Mucosa of rectum (tissue), 2 donors: ENCODE measurements around the gene PLD3.

ENCODE experiments used
- H3K27ac ChIP-seq, 2 donors: one replicate each; pipeline ENCODE4 v1.7.0; 2013; ENCODE audit warnings: inconsistent platforms in 2 of 2, low read depth in 2 of 2, low read length in 2 of 2
- H3K27me3 ChIP-seq, 2 donors: one replicate each; pipeline ENCODE4 v1.7.0; 2013; ENCODE audit warnings: low read length in 2 of 2; ENCODE audit not compliant: control insufficient read depth in 2 of 2, insufficient read depth in 2 of 2
- H3K36me3 ChIP-seq, 2 donors: one replicate each; pipeline ENCODE4 v1.7.0; 2013; ENCODE audit warnings: low read length in 2 of 2; ENCODE audit not compliant: control insufficient read depth in 2 of 2, insufficient read depth in 2 of 2
- H3K4me1 ChIP-seq, 2 donors: one replicate each; pipeline ENCODE4 v1.7.0; 2013; ENCODE audit warnings: low read length in 2 of 2, mild to moderate bottlenecking in 1 of 2; ENCODE audit not compliant: control insufficient read depth in 2 of 2, insufficient read depth in 2 of 2
- H3K4me3 ChIP-seq, 2 donors: one replicate each; pipeline ENCODE4 v1.7.0; 2013; ENCODE audit warnings: low read length in 2 of 2
- H3K9ac ChIP-seq, 2 donors: one replicate each; pipeline ENCODE4 v1.7.0; 2013; ENCODE audit warnings: low read length in 2 of 2, low read depth in 1 of 2, mild to moderate bottlenecking in 1 of 2
- H3K9me3 ChIP-seq, 2 donors: one replicate each; pipeline ENCODE4 v1.7.0; 2013; ENCODE audit warnings: low read length in 2 of 2; ENCODE audit not compliant: control insufficient read depth in 2 of 2
- donor health status: healthy.
- donor health status: Normal muscosa, but diverticular disease.

The PLD3 gene

DNA sequence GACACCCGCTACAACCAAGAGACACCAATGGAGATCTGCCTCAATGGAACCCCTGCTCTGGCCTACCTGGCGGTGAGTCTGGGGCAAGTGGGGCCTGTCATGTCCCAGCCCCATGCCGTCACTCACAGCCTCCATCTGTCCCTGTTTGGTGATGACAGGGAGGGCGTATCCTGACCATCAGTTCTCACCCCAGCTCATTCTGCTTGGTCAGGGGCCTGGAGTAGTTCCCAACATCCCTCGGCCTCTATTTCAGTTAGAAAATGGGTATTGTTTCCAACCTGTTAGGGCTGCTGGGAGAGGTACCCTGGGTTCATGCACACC is 23.3 kb downstream of the PLD3 start:
- Histone ChIP-seq H3K36me3 (peaks cover 32 to 40% of the 10 kb centered on the region in 2 donors), H3K9ac (no peak overlapping the region), H3K4me1 (no peaks in the 10 kb centered on the region), H3K27ac (no peak overlapping the region), H3K4me3 (no peak overlapping the region), H3K27me3 (no peaks in the 10 kb centered on the region), H3K9me3 (no peaks in the 10 kb centered on the region)

DNA sequence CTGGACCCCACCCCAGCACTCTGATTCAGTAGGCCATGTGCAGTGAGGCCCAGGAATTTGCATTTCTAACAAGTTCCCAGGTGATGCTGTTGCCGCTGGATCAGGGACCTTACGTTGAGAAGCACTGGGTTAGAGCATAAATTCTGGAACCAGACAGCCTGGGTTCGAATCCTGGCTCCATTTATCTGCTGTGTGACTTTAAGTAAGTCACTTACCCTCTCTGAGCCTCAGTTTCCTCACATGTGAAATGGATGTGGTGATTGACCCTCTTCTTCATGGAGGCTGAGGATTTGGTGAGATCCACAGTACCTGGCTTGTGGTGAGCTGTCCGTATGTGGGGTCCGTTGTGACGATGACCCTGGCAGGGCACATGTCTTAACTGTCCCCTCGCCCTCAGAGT is 25.6 kb downstream of the PLD3 start:
- peaks cover 32 to 36% of the 10 kb centered on the region in 2 donors for H3K36me3 ChIP-seq
- H3K27ac ChIP-seq, result no peak overlapping the region
- H3K9me3 ChIP-seq, result no peaks in the 10 kb centered on the region

DNA sequence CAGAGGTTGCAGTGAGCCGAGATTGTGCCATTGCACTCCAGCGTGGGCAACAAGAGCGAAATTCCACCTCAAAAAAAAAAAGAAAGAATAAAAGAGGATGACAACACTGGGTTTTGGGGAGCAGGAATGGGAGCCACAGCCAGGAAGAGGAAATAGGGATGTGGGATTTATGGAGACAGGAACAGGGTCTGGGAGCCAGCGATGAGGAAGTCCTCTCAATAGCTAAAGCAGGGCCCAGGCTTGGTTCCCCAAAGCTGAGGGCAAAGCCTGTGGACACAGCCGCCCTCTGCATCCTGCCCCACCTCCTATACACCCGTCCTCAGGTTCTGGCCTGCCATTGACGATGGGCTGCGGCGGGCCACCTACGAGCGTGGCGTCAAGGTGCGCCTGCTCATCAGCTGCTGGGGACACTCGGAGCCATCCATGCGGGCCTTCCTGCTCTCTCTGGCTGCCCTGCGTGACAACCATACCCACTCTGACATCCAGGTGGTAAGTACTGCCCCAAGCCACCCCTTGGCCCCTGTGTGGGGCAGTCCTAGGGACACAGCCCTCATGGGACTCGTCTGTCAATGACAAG is 27.9 kb downstream of the PLD3 start:
- Histone ChIP-seq H3K4me3 (no peak overlapping the region), H3K9me3 (no peaks in the 10 kb centered on the region), H3K27me3 (no peaks in the 10 kb centered on the region), H3K4me1 (no peaks in the 10 kb centered on the region), H3K27ac (no peak overlapping the region), H3K36me3 (peaks cover 23 to 24% of the 10 kb centered on the region in 2 donors), H3K9ac (no peak overlapping the region)

More for the DNA sequence above, 25.6 kb downstream of the PLD3 start:
- Histone ChIP-seq H3K27me3 (no peaks in the 10 kb centered on the region), H3K4me1 (no peaks in the 10 kb centered on the region), H3K4me3 (no peak overlapping the region), H3K9ac (no peak overlapping the region)

DNA sequence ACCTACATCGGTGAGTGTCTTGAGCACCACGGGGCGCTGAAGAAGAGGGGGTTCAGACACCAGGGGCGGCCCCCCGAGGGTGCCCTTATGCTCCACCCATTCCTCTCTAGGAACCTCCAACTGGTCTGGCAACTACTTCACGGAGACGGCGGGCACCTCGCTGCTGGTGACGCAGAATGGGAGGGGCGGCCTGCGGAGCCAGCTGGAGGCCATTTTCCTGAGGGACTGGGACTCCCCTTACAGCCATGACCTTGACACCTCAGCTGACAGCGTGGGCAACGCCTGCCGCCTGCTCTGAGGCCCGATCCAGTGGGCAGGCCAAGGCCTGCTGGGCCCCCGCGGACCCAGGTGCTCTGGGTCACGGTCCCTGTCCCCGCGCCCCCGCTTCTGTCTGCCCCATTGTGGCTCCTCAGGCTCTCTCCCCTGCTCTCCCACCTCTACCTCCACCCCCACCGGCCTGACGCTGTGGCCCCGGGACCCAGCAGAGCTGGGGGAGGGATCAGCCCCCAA is 29.4 kb downstream of the PLD3 start:
- Histone ChIP-seq H3K4me3 (no peak overlapping the region), H3K27me3 (no peaks in the 10 kb centered on the region), H3K9me3 (no peaks in the 10 kb centered on the region), H3K9ac (no peak overlapping the region), H3K27ac (no peak overlapping the region), H3K36me3 (peaks cover 15 to 17% of the 10 kb centered on the region in 2 donors), H3K4me1 (no peaks in the 10 kb centered on the region)

DNA sequence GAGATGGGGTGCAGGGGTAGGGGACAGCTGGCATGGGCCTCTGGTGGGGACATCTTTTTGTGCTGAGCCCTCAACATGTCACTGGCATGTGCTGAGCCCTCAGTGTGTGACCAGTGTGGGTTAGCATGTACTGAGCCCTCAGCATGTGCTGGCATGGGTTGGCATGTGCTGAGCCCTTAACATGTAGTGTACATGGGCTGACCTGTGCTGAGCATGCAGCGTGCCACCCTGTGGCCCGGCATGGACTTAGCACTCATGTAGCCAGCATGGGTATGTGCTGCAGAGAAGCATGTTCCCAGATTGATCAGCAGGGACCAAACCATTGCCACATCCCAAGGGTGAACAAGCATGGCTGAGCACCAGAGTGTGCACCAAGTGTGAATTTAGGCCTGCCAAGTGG is 30.0 kb downstream of the PLD3 start:
- Histone ChIP-seq H3K36me3 (peaks cover 14 to 17% of the 10 kb centered on the region in 2 donors), H3K9me3 (no peaks in the 10 kb centered on the region), H3K27ac (no peak overlapping the region), H3K27me3 (no peaks in the 10 kb centered on the region), H3K9ac (no peak overlapping the region), H3K4me1 (no peaks in the 10 kb centered on the region), H3K4me3 (no peak overlapping the region)

DNA sequence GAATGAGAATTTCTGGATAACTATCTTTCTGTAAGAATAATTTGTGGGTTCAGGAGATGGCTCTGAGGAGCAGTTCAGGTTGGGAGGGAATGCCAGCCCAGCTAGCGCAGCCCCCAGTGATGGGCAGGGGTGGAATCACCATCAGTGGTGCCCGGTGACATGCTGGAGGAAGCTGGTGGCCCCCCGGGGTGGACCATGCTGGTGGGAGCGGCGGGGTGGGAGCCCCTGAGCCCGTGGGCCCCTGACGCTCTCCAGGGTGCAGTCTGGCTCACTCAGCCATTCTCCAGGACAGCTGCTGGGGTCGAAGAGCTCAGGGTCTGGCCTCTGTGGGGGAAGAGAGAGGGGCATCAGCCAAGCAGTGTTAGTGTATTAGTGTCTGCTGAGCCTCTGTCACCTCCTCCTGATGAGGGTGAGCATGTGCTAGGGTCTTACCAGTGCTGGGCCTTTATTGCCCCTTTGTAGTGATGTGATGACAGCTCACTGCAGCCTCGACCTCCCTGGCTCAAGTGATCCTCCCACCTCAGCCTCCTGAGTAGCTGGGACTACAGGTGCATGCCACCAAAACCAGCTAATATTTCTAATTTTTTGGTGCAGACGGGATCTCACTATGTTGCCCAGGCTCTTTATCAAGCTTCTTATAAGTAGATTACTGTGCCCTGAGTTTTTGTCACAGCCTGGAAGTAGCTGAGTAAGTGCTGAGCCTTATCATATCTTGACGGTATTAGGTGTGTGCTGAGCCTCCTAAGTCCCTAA is 31.1 kb downstream of the PLD3 start:
- Histone ChIP-seq H3K9me3 (no peaks in the 10 kb centered on the region), H3K36me3 (peaks cover 5 to 10% of the 10 kb centered on the region in 2 donors), H3K4me1 (no peaks in the 10 kb centered on the region), H3K27ac (no peak overlapping the region), H3K4me3 (no peak overlapping the region), H3K27me3 (no peaks in the 10 kb centered on the region), H3K9ac (no peak overlapping the region)

DNA sequence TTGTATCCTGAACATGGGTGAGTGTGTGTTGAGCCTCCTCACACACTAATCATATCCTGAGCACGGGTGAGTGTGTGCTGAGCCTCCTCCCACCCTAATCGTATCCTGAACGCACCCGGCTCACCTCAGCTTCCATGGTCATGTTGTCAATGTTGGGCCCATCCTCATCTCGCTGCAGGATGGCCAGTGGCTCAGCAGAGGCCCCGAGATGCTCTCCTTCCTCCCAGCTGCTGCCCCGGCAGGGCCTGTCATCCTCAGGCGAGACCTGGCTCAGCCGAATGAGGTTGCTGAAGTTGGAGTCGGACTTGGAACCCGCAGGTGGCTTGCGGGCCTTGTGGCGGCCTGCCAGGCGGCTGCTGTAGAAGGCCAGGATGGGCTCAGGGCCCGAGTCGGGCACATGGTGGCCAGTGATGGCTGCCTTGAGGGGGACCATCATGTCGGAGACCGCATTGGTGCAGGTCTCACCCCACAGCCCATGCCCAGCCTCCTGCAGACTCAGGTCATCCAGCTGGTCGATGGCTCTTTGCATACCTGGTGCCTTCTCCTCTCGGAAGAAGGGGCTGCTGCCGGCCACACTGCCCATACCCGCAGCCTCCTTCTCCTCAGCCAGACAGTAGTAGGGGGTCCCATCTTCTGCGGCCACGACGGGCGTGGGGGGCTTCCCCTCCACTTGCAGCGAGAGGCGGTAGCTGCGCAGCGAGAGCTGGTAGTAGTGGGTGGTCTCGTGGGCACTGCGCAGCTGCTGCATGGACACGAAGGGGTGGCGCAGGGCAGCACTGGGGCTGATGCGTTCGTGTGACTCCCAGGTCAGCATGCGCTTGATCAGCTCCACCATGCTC is 31.9 kb downstream of the PLD3 start:
- Histone ChIP-seq H3K36me3 (peaks cover 5 to 9% of the 10 kb centered on the region in 2 donors), H3K9ac (no peak overlapping the region), H3K4me3 (no peak overlapping the region), H3K4me1 (no peaks in the 10 kb centered on the region), H3K27ac (no peak overlapping the region), H3K9me3 (no peaks in the 10 kb centered on the region), H3K27me3 (no peaks in the 10 kb centered on the region)

DNA sequence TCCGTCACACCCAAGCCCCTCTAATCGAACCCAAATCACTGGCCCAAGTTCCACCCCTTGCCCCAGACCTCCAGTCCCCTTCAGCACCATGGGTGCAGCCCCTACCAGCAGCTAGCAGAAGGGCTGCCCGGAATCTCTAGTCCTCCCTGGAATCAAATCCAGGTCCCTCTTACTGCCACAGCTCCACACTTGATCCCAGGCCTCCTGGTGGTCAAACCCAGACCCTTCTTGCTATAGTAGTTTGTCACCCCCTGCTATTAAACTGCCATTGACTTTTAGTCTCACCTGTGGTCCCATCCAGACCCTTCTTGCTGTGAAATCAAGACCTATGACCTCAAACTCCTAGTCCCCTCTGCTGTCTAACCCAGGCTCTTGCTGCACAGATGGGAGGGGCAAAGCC is 32.8 kb downstream of the PLD3 start:
- peaks cover 5 to 9% of the 10 kb centered on the region in 2 donors for H3K36me3 ChIP-seq
- no peaks in the 10 kb centered on the region for H3K27me3 ChIP-seq
- H3K9ac ChIP-seq, result no peak overlapping the region
- H3K27ac ChIP-seq, result no peak overlapping the region
- no peaks in the 10 kb centered on the region for H3K4me1 ChIP-seq
- H3K4me3 ChIP-seq, result no peak overlapping the region
- no peaks in the 10 kb centered on the region for H3K9me3 ChIP-seq

DNA sequence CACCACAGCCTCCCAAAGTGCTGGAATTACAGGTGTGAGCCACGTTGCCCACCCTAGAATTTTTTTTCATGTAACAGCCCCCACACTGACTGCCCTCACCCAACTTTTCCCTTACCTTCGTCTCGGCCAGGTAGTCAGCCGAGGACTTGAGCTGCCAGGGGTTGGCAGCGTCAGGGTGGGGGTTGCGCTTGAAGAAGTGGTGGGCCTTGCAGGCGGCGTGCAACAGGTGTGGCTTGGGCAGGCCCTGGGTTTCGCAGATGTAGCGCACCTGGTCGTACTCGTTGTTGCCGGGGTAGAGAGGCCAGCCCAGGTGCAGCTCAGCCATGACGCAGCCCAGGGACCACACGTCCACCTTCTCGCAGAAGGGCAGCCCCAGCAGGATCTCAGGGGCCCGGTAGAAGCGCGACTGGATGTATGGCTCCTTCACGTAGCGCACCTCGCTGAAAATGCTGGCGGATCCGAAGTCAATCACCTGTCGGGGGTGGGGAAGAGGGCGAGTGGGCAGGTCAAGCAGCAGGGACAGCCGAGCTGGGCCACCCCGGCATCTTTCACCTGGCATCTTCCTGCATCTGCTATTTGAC is 35.3 kb downstream of the PLD3 start:
- no peak overlapping the region for H3K4me3 ChIP-seq
- peaks cover 1 to 2% of the 10 kb centered on the region in 2 donors for H3K36me3 ChIP-seq
- H3K9me3 ChIP-seq, result no peaks in the 10 kb centered on the region
- H3K4me1 ChIP-seq, result no peaks in the 10 kb centered on the region
- H3K27ac ChIP-seq, result no peak overlapping the region
- H3K9ac ChIP-seq, result no peak overlapping the region
- H3K27me3 ChIP-seq, result no peaks in the 10 kb centered on the region

DNA sequence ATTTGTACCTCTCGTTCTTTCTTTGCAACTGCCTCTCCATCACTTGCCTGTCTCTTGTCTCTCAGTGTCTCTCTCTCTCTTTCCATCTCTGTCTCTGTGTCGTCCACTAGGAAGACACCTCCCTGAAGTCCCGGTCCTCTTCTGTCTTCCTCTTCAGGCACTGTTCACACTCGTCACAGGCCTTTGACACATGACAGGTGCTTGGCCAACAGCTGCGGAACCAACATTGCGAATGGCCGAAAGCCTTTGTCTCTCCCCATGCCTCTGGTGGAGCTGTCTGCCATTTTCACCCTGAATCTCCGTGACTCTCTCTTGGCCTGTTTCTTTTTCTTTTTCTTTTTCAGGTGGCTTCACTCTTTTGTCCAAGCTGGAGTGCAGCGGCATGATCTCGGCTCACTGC is 38.7 kb downstream of the PLD3 start:
- H3K4me3 ChIP-seq, result no peak overlapping the region
- H3K27me3 ChIP-seq, result no peaks in the 10 kb centered on the region
- H3K36me3 ChIP-seq, result no peaks in the 10 kb centered on the region
- no peaks in the 10 kb centered on the region for H3K9me3 ChIP-seq
- no peaks in the 10 kb centered on the region for H3K4me1 ChIP-seq
- H3K27ac ChIP-seq, result no peak overlapping the region
- H3K9ac ChIP-seq, result no peak overlapping the region
